Endothelial cell of umbilical vein (primary cell): ENCODE measurements around the gene GATA3.

Source experiments
- CTCF ChIP-seq, 2 donors: IDR thresholded peaks; 1 replicate in 1 of 2; 2 replicates in 1 of 2; pipeline ENCODE4 v1.5.1; 2011; ENCODE audit warnings: low read length in 2 of 2, mild to moderate bottlenecking in 2 of 2, moderate library complexity in 2 of 2, control low read depth in 1 of 2, inconsistent platforms in 1 of 2, low read depth in 1 of 2; ENCODE audit not compliant: insufficient read depth in 1 of 2; ENCODE audit errors: extremely low read depth in 1 of 2
- POLR2AphosphoS5 ChIP-seq: IDR thresholded peaks from 2 replicates; pipeline ENCODE4 v1.6.1; 2012; ENCODE audit warnings: low read depth, mild to moderate bottlenecking, control low read depth, low read length, moderate library complexity; ENCODE audit not compliant: insufficient read depth

DNA sequence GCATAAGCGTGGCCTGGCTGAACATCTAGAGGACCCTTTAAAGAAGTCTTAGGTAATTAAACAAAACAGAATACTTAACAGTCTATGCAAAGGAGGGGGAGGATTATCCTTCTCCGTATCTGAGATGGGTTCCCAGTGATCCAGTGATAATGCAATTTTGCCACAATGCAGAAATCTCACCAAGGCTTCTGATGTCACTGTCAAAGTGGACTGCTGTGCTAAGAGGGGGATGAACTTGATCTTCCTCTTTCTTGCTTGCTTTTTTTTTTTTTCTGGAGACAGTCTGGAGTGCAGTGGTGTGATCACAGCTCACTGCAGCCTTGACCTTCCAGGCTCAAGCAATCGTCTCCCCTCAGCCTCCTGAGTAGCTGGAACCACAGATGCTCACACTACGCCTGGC, 30.8 kb downstream of the GATA3 start:
- no peak for TF ChIP-seq POLR2AphosphoS5
- TF ChIP-seq CTCF (IDR thresholded peaks at IDR 0.05; ENCODE audit: extremely low read depth in 1 of 2, insufficient read depth in 1 of 2, low read depth in 1 of 2, low read length in 2 of 2), result no peak
